Measurements from ENCODE around the gene ACAP2. TPM values are rescaled to one million over a fixed set of nuclear protein-coding genes. Genes with fewer than 3 reads are reported as not detected.
"Not testable (repeated sequence)": the region's sequence is repeated elsewhere in the genome, so short reads cannot be mapped to it uniquely, and the experiment has no call there.

Gene ACAP2
- polyA plus RNA-seq, 4 donors, result 27.6 to 38.5 (median 36.5) TPM

DNA sequence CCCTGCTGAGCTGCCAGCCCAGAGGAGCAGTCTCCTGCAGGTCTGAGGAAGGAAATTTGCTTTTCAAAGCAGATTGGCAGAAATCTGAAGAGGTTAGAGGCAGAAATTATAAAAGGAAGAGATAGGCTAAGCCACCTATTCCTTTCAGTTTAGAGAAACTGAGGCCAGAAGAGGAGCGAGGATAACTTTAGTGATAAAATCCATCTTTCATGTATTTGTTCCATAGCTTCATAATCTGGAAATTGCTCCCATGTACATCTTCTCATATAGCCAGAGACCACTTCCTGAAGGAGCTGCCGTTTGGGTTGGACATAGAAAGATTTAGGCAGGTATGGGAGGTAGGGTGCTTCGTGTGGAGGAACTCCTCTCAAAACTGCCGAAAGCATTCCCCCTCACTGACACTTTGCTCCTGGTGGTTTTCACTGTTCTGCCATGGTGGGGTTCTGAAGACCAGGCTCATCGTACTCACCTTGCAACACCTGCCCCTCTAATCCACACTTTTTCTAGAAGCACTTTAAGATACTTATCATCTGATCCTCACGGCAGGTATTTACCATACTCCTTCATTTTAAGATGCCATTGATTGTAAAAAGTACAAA, 670 bp upstream of the ACAP2 start:
- no peak for DNase-seq (ENCODE audit: low read depth in 4 of 4, low spot score in 3 of 4)

DNA sequence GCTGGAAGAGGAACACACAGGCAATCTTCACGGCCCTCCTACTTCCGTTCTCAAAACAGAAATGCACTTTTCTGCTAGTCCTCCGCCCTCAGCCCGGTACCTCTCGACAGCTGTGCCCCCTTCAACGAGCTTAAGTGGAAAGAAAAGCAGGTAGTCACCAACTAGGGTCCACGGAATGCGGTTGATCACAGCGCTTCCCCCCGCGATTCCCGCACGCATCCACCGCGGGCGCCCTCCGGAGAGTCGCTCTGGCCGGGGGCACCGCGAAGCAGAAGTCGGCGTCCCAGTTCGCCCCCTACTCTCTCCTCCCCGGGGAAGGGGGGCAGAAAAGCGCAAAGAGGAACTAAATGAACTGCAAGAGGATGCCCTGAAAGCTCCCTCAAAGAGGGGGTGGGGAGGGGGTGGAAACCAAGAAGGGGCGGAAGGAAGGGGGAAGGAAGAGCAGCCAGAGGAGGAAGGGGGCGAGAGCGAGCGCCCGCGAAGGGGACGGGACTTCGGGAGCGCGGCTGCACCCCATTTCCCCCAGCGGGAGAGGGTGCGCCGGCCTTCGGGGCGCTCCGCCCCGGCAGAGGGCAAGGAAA, 738 bp downstream of the ACAP2 start:
- peak in 1 of 4 donors; percentile 38 for DNase-seq (ENCODE audit: low read depth in 4 of 4, low spot score in 3 of 4)

DNA sequence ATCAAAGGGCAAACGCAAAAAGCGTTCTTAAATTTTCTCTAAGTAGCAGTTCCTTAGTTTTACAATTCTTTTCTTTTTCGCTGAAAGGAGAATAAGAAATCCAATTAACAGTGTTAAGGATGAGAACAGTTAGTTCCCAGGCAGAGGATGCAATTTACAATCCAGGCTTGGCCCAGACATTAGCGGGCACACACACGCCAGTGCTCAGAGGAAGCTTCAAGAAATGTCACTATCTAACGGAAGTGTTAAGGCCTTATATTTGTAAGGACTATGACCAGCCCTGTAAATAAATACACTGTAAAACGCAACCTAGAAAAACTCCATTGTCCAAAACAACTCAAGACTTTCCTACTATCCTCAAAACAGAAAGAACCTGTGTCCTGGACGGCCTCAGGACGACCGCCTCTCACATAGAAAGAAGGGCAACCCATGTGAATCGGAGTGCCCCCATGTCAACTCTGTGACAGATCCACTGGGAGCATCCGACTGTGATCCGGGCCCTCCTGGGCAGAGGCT, 1.3 kb downstream of the ACAP2 start:
- DNase-seq (ENCODE audit: low read depth in 4 of 4, low spot score in 3 of 4), result no peak

DNA sequence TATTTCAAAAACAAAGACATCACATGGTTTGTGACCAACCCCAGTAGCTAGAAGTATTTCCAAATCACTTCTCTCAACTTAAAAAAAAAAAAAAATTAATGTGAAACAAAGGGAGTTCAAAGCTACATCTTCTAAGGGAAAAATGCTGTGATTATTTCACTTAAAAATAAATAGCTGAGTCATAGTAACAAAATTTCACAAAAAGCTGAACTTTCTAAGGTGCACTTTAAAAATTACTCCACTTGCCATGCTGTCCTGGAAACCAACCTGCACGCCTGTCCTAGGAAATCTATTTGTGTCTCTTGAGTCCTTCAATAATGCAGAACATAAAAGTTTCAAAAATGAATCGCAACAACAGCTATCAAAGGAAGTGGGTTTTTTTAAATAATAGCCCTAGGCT, 1.8 kb downstream of the ACAP2 start:
- no peak for DNase-seq (ENCODE audit: low read depth in 4 of 4, low spot score in 3 of 4)

DNA sequence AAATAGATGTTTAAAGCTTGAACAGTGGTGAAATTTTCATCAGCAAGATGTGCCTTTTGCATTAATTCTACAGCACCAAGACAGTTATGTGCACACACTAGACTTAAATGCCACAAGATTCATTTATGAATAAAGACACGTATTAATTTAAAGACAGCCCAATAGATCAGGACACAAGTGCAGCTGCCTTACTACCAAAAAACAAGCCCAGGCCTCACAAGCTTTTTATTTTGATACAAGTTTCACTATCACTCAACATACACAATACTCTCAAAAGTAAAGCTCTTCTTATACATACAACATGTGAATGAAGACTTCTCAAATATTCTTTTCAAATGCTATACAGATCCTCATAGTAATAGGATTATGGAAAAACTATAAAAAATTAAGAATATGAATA, 2.4 kb downstream of the ACAP2 start:
- no peak for DNase-seq (ENCODE audit: low read depth in 4 of 4, low spot score in 3 of 4)

DNA sequence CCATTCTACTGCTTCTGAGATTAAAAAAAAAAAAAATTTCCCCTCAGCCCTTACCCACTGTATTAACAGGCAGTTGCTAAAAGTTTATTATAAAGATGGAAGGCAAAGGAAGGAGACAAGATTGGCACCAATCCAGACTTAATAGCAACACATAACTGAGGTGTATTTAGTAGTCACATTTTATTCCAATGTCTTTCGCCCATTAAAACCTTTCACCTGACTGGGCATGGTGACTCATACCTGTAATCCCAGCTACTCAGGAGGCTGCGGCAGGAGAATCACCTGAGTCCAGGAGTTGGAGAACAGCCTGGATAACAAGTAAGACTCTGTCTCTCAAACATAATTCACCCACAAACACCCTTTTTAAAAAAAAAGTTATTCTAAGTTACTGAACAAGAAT, 4.4 kb downstream of the ACAP2 start:
- DNase-seq (ENCODE audit: low read depth in 4 of 4, low spot score in 3 of 4), result no peak

DNA sequence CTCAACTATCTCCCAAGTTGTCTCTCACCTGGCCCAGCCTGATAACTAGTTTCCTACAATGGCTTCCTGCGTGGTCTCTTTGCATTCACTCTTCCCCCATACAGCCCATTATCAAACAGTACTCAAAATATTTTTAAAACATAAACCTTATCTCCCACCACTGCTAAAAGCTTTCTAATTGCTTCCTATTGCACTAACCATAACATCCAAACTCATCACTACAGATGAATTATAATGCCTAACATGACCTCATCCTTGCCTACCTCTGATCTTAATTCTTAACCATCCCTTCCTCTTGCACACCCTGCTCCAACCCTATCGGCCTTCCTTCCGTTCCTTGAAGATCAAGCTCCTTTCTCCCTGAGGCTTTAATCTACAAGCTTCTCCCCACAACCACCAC, 17.0 kb downstream of the ACAP2 start:
- no peak for DNase-seq (ENCODE audit: low read depth in 4 of 4, low spot score in 3 of 4)

DNA sequence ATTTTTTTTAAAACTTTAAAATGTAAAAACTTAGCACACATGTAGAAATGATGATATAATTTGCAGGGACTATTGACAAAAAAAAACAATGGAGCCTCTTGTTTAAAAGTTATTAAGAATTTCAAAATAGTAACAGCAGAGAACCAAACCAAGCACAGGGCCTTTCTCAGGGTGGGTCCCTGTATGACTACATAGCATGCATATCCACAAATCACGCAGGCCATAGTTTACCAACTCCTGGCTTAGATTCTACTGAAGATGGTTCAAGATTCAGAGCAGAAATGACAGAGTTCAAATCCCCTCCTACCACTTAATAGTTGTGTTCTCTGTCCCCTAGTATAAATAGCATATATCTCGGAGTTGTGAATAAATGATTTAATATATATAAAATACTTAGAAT, 19.0 kb downstream of the ACAP2 start:
- DNase-seq (ENCODE audit: low read depth in 4 of 4, low spot score in 3 of 4), result no peak

DNA sequence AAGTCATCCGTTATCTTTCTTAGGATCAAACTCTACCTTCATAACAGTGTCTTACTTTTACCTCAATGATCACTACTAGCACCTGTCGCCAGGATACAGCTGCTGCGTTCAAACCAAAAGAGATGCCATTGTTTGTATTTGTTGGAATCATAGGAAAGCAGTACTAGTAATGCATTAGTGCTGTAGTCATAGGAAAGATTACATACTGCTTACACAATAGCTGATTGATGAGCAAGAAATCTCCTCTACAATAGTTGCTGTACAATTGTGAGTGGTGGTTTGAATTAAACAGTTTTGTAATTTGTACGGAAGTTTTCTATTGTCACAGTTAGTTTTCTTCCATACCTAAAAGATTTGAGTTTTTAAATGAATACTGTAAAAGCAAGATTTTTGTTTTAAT, 21.4 kb downstream of the ACAP2 start:
- DNase-seq (ENCODE audit: low read depth in 4 of 4, low spot score in 3 of 4), result no peak

DNA sequence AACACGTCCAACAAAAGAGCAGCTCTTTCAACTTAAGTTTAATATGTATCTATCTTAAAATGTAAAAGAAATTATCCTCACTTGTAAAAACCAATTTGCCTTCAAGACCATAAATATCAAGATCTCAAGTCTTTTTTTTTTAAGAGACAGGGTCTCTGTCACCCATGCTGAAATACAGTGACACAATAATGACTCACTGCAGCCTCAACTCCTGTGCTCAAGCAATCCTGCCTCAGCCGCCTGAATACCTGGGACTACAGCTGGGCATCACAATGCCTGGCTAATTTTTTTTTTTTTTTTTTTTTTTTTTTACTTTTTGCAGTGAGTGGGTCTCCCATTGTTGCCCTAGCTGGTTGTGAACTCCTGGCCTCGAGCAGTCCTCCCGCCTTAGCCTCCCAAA, 26.0 kb downstream of the ACAP2 start:
- DNase-seq (ENCODE audit: low read depth in 4 of 4, low spot score in 3 of 4), result no peak

DNA sequence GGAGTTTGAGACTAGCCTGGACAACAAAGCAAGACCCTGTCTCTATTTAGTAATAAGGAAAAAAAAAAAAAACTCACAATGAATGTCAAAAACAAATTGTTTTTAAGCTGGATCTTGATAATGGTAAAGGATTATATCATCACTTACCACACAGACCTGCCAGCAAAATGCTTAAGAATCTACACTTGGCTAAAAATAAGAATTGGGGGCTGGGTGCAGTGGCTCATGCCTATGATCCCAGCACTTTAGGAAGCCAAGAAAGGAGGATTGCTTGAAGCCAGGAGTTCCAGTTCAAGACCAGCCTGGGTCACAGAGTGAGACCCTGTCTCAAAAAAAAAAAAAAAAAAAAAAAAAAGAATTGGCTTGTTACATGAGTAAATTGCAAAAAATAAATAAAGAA, 31.0 kb downstream of the ACAP2 start:
- no peak for DNase-seq (ENCODE audit: low read depth in 4 of 4, low spot score in 3 of 4)

DNA sequence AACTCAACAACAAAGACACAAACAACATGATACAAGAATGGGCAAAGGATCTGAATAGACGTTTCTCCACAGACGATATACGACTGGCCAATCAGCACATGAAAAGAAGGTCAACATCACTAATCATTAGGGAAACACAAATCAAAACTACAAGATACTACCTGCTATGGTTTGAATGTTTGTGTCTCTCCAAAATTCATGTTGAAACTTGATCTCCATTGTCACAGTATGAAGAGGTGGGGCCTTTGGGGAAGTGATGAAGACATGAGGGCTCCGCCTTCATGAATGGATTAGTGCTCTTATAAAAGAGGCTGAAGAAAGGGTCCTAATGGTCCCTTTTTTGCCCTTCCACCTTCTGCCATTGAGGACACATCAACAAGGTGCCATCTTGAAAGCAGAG, 32.3 kb downstream of the ACAP2 start:
- no peak for DNase-seq (ENCODE audit: low read depth in 4 of 4, low spot score in 3 of 4)

DNA sequence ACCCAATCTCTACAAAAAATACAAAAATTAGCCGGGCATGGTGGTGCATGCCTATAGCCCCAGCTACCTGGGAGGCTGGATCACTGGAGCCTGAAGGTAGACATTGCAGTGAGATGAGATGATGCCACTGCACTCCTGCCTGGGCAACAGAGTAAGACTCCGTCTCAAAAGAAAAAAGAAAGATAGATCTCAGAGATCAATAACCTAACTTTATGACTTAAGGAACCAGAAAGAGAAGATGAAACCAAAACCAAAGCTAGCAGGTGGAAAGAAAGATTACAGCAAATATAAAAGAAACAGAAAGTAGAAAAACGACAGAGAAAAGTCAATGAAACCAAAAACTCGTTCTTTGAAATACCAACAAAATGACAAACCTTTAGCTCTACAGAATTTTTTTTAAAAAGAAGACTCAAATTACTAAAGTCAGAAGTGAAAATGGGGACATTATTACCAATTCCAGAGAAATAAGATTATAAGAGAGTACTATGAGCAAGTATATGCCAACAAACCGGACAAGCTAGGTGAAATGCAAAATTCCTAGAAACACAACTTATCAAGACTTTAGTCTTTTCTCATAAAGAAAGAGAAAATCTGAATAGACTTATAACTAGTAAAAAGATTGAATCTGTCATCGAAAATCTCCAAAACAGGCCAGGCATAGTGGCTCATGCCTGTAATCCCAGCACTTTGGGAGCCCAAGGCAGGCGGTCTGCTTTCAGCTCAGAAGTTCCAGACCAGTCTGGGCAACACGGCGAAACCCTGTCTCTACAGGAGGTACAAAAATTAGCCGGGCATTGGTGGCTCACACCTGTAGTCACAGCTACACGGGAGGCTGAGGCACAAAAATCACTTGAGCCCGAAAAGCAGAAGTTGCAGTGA, 35.0 kb downstream of the ACAP2 start:
- no peak for DNase-seq (ENCODE audit: low read depth in 4 of 4, low spot score in 3 of 4)

DNA sequence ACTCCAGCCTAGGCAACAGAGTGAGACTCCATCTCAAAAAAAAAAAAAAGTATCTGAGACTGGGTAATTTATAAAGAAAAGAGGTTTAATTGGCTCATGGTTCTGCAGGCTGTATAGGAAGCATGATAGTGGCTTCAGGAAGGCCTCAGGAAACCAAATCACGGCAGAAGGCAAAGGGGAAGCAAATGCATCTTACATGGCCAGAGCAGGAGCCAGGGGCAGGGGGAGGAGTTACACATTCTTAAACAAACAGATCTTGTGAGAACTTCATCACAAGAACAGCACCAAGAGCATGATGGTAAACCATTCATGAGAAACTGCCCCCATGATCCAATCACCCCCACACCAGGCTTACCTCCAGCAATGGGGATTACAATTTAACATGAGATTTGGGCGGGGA, 37.2 kb downstream of the ACAP2 start:
- DNase-seq (ENCODE audit: low read depth in 4 of 4, low spot score in 3 of 4), result no peak

DNA sequence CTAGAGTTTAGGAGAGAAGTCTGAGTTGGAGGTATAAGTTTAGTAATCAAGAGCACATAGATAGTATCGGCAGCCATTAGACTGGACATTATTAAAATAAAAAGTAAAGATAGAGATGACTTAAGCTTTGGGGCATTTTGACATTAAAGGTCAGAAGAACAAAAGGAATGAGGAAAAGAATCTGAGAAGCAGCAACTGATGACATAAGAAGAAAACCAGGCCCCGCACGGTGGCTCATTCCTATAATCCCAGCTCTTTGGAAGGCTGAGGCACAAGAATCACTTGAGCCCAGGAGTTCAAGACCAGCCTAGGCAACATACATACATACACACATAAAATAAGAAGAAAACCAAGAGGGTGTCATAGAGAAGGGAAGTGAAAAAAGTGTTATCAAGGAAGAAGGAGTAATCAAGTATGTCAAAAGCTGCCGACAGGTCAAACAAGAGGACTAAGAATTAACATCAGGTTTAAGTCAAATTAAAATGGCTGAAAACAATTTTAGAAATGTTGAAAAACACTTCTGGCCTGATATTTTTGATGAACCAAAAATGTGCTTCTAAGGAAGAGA, 38.9 kb downstream of the ACAP2 start:
- no peak for DNase-seq (ENCODE audit: low read depth in 4 of 4, low spot score in 3 of 4)

DNA sequence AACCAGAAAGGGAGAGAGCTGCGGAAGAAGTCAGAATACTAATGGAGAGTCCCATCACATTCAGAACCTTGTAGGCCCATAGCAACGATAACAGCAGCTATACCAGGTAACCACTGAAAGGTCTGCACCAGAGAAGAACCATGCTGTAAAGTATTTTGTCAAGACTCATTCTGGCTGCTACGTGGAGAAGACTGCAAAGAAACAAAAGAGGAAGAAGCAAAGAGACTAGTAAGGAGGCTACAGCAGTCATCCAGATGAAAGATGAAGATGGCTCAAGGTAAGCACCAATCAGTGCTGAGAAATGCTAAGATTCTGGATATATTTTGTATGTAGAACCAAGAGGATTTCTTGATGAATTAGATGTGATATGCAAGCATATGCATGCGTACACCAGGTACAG, 39.6 kb downstream of the ACAP2 start:
- DNase-seq (ENCODE audit: low read depth in 4 of 4, low spot score in 3 of 4), result no peak

DNA sequence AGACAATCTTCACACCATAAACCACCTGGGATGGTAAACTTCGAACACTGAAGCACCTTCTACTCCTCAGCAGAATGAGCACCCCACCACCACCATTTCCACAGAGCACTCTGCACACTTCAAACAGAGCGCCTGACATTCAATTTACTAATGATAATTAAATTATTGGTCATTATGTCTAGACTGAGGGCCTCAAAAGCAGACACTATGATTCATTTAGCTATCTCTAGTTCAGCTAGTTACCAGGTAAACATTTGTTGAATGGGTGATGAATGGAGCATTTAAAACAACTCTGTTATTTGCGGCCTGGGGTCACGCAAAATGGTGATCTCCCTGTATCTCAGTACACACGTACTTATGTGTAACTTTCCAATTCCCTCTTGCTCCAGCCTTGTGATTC, 40.9 kb downstream of the ACAP2 start:
- DNase-seq (ENCODE audit: low read depth in 4 of 4, low spot score in 3 of 4), result no peak

DNA sequence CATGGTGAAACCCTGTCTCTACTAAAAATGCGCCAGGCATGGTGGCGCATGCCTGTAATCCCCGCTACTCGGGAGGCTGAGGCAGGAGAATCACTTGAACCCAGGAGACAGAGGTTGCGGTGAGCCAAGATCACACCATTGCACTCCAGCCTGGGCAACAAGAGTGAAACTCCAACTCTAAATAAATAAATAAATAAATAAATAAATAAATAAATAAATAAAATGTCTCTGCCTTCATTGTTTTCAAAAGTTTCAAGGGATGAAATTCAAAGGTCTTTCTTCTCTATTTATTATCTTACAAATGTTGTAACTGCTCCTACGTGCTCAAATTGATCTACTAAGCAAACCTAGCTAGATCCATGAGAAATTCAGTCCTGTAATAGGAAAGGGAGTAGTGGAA, 44.4 kb downstream of the ACAP2 start:
- not testable (repeated sequence) for DNase-seq (ENCODE audit: low read depth in 4 of 4, low spot score in 3 of 4)

DNA sequence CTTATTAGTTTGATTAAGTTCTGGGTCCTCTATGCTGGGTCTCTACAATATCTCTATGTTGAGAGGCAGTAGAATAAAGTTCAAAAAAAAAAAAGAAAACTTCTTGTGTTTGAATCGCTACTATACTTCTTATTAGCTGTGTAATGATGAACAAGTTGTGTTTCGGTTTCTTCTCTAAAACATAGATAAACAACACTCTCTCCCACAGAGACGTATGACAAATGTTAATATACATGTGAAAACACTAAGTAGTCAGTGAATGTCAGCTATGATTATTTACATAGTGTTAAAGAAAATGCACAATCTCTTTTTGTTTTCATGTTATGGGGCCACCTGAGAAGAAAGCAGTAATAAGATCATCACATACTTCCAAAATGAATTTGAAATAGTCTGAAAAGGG, 45.3 kb downstream of the ACAP2 start:
- no peak for DNase-seq (ENCODE audit: low read depth in 4 of 4, low spot score in 3 of 4)

DNA sequence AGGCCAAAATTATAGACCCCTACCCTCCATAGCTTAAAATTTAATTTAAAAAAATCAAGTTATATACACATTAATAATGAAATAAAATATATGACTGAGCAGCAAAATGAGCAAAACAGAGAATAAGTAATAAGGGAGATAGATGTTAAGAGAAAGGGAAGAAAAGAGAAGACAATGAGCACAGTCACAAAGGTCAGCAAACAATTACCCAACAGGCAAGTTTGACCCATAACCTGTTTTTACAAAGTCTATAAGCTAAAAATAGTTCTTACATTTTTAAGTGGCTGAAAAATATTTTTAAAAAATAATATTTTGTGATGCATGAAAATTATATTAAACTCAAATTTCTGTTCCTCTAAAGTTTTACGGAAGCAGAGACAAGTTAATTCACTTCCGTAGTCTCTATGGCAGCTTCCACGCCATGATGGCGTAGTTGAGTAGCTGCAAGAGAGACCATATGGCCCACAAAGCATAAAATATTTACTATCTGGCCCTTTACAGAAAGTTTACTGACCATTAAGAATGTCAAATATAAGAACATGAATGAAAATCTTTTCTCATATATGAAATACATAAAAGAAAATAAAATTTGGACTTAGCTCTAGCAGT, 47.5 kb downstream of the ACAP2 start:
- DNase-seq (ENCODE audit: low read depth in 4 of 4, low spot score in 3 of 4), result no peak

DNA sequence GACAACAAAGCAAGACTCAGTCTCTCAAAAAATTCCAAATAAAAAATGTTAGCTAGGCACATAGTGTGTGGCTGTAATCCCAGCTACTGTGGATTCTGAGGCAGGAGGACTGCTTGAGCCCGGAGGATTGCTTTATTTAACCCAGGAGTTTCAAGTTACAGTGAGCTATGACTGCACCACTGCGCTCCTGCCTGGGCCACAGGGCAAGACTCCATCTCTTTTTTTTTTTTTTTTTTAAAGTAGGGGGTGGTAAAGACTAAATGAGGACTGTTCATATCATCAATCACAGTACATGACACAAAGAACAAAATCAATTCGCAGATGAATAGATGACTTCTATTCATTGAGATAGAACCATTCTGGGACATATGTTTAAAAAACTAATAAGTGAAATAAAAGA, 48.1 kb downstream of the ACAP2 start:
- no peak for DNase-seq (ENCODE audit: low read depth in 4 of 4, low spot score in 3 of 4)

Measured in right renal pelvis (tissue), 4 donors.